ENCODE measurements around the gene COL23A1.

GRCh38 chr5:178531786-178532185 lies 58.4 kb downstream of the COL23A1 start:
- no peak for TF ChIP-seq SP1 (IDR thresholded peaks at IDR 0.05; ENCODE audit: low read depth, low read length)
- TF ChIP-seq CTCF (IDR thresholded peaks at IDR 0.05; ENCODE audit: control extremely low read depth in 1 of 3, insufficient read depth in 1 of 3, low read depth in 1 of 3, low read length in 3 of 3), result no peak
- no peak for TF ChIP-seq ASH2L (IDR thresholded peaks at IDR 0.05; ENCODE audit: low read length)
- TF ChIP-seq POLR2AphosphoS5 (IDR thresholded peaks at IDR 0.05; ENCODE audit: low read depth, low read length), result no peak
- no peak for TF ChIP-seq CHD2 (IDR thresholded peaks at IDR 0.05; ENCODE audit: low read length)
- TF ChIP-seq EZH2 (IDR thresholded peaks at IDR 0.05; ENCODE audit: low read depth, low read length, severe bottlenecking), result no peak
- TF ChIP-seq POLR2A (IDR thresholded peaks at IDR 0.05; ENCODE audit: control extremely low read depth in 1 of 2, low read depth in 2 of 2, low read length in 2 of 2), result no peak
- TF ChIP-seq SIN3A (conservative IDR thresholded peaks at IDR 0.05 in 1 of 2, IDR thresholded peaks at IDR 0.05 in 1 of 2; ENCODE audit: low read depth in 1 of 2, low read length in 2 of 2), result no peak
- TF ChIP-seq GABPA (IDR thresholded peaks at IDR 0.05; ENCODE audit: borderline replicate concordance, insufficient read depth, low read length), result no peak

All from H1 (cell line).